Measurements from ENCODE around the gene KCTD4.
"Not testable (repeated sequence)": the region's sequence is repeated elsewhere in the genome, so short reads cannot be mapped to it uniquely, and the experiment has no call there.

Gene KCTD4

GRCh38 chr13:45200701-45201232, at the start of gene KCTD4:
TSS of gene KCTD4 (minus strand) at chr13:45201045. CDS start at chr13:45194567, 6,478 bp downstream.
- DNase-seq, result no peak

- DNase-seq, result no peak
These were observed 48.8 kb upstream of the KCTD4 start for GRCh38 chr13:45249662-45250061.

GRCh38 chr13:45244736-45245135, 43.9 kb upstream of the KCTD4 start:
- not testable (repeated sequence) for DNase-seq

- no peak for DNase-seq
These were observed 42.2 kb upstream of the KCTD4 start for GRCh38 chr13:45243077-45243476.

- DNase-seq, result no peak
These were observed 41.7 kb upstream of the KCTD4 start for GRCh38 chr13:45242524-45242923.

- DNase-seq, result no peak
These were observed 41.2 kb upstream of the KCTD4 start for GRCh38 chr13:45242070-45242469.

- DNase-seq, result no peak
These were observed 39.3 kb upstream of the KCTD4 start for GRCh38 chr13:45240143-45240542.

- no peak for DNase-seq
These were observed 38.3 kb upstream of the KCTD4 start for GRCh38 chr13:45238945-45239795.

GRCh38 chr13:45232591-45232990, 31.7 kb upstream of the KCTD4 start:
- no peak for DNase-seq

- DNase-seq, result no peak
These were observed 30.9 kb upstream of the KCTD4 start for GRCh38 chr13:45231722-45232121.

GRCh38 chr13:45231305-45231704, 30.5 kb upstream of the KCTD4 start:
- no peak for DNase-seq

GRCh38 chr13:45229172-45229571, 28.3 kb upstream of the KCTD4 start:
- DNase-seq, result no peak

- no peak for DNase-seq
These were observed 27.2 kb upstream of the KCTD4 start for GRCh38 chr13:45228002-45228401.

GRCh38 chr13:45226024-45226423, 25.2 kb upstream of the KCTD4 start:
- DNase-seq, result no peak

GRCh38 chr13:45225370-45225769, 24.5 kb upstream of the KCTD4 start:
- DNase-seq, result no peak

- no peak for DNase-seq
These were observed 23.3 kb upstream of the KCTD4 start for GRCh38 chr13:45224176-45224575.

- DNase-seq, result no peak
These were observed 22.1 kb upstream of the KCTD4 start for GRCh38 chr13:45222919-45223318.

- no peak for DNase-seq
These were observed 21.7 kb upstream of the KCTD4 start for GRCh38 chr13:45222516-45222915.

- DNase-seq, result no peak
These were observed 19.6 kb upstream of the KCTD4 start for GRCh38 chr13:45220403-45220802.

- DNase-seq, result no peak
These were observed 19.1 kb upstream of the KCTD4 start for GRCh38 chr13:45219938-45220375.

- no peak for DNase-seq
These were observed 18.5 kb upstream of the KCTD4 start for GRCh38 chr13:45219123-45219891.

GRCh38 chr13:45218689-45219088, 17.8 kb upstream of the KCTD4 start:
- DNase-seq, result no peak

- no peak for DNase-seq
These were observed 15.3 kb upstream of the KCTD4 start for GRCh38 chr13:45216193-45216592.
